Subcutaneous adipose tissue (tissue), 4 donors: ENCODE results near the gene LLGL2. TPM values are rescaled to one million over a fixed set of nuclear protein-coding genes. Genes with fewer than 3 reads are reported as not detected.

Experiments
- CTCF ChIP-seq: fragments of 450-650 bp; IDR thresholded peaks from one replicate; pipeline ENCODE4 v1.5.1; 2016; ENCODE audit warnings: low read depth, mild to moderate bottlenecking, control low read depth, antibody characterized with exemption, moderate library complexity
- total RNA-seq, 4 donors: library from RNA; depleted of rRNA; stranded (reverse); fragments of >200 nt; gene quantifications; one replicate each; pipeline ENCODE4 v1.1.0, GENCODE V29; 2016

LLGL2 gene
- total RNA-seq, 4 donors from 2014 or later, result 2.0 to 7.3 (median 3.5) TPM

GRCh38 chr17:75509528-75510258 is 15.8 kb upstream of the LLGL2 start:
- no peak for TF ChIP-seq CTCF

- TF ChIP-seq CTCF, result no peak
Measured at GRCh38 chr17:75511270-75511609, 14.3 kb upstream of the LLGL2 start.

- TF ChIP-seq CTCF, result no peak
Measured at GRCh38 chr17:75511610-75512575, 13.6 kb upstream of the LLGL2 start.

- no peak for TF ChIP-seq CTCF
Measured at GRCh38 chr17:75512926-75513640, 12.4 kb upstream of the LLGL2 start.

GRCh38 chr17:75513641-75514000 is 11.9 kb upstream of the LLGL2 start:
- no peak for TF ChIP-seq CTCF

GRCh38 chr17:75514299-75514918 is 11.1 kb upstream of the LLGL2 start:
- no peak for TF ChIP-seq CTCF
